SKM-1 (cell line): Measurements from ENCODE around the gene ZNF750.
A peak's percentile ranks its signal among the peaks of the same experiment; 100 is the strongest.

Experiments
- DNase-seq: peaks from one replicate; lab custom pipeline; 2025; ENCODE audit not compliant: unreplicated experiment; lab: John Stamatoyannopoulos, UW

The ZNF750 gene

DNA sequence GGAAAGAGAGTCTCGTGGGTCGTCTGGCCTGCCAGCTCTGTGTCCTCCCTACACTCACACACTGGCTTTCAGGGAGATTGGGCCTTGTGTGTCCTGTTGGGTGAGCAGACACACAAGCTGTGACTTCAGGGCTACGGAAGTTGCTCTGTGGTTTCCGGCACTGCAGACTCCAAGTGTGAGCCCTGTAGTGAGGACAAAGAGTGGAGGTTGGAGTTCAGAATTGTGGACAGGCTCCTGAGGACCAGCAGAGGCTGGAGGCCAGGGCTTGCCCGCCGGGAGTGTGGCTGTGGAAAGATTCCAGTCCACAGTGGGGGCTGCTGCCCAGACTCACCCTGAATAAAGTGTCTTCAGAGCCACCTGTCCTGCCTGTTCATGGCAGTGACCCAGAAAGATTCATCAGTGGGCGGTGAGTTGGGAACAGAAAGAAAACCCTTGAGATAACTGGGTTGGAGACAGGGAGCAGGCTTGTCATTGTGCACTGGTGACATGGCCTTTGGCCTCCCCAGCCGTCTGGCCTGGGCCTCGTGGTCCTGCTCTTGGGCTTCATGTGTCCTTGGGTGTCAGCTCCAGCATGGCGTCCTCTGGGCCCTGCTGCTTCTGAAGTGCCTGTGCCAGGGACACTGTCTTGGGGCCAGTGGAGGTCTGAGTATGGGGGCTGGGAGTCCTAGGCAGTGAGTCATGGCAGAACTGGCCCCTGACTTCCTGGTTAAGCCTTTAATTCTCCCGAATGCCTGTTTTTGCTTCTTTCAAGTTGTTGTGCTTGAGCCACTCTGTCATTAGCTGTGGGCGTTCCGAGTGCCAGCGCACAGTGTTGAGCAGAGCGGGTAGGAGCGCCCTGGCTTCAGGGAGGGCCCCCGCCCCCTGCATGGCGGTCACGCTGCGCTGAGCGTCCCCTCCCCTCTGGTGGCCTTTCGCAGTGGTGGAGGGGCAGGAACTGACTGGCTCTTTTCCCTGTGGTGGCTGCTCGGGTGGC, 19.9 kb upstream of the ZNF750 start:
- DNase-seq, result no peak

DNA sequence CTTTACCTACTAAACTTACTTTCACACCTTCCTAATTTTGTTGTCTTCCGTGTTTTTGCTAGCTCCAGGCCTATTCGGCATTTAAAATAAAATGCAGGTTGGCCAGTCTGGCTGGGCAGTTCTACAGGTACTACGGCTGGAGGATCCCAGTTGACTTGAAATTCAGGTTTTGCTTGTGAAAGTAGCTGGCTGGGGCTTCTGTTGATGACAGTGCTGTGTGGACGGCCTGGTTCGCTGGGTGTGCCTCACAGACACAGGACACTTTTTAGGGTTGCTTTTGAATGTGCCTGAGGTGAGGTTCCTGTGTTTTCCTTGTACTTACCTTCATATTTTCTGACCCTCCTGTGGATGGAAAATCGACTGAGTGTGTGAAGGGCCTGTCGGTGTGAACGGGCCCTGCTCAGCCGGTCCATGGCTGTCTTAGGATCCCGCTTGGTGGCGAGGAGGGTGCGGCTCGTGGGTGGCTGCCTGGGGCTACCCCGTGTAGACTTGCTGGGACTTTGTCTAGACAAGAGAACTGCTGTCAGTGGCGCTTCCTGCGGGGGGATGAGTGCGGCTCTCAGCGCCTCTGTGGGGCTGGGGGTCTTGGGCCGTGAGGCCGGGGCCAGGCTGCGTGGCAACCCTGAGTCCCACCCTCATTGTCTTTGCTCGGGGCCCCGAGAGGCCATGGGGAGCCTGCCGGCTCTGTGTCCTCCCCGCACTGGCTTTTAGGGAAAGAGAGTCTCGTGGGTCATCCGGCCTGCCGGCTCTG, 18.7 kb upstream of the ZNF750 start:
- no peak for DNase-seq

DNA sequence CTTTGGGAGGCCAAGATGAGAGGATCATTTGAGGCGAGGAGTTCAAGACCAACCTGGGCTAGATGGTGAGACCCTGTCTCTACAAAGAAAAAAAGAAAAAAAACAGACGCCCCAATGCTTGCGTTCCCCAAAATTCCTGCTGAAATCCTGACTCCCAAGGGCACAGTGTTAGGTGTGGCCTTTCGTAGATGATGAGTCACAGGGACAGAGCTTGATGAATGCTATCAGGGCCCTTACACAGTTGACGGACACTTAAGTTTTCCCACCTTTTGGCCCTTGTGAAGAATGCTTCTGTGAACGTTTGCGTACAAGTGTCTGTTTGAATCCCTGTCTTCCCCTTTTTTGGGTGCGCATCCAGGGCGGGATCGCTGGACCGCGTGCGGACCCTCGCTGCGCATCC, 16.5 kb upstream of the ZNF750 start:
- no peak for DNase-seq

DNA sequence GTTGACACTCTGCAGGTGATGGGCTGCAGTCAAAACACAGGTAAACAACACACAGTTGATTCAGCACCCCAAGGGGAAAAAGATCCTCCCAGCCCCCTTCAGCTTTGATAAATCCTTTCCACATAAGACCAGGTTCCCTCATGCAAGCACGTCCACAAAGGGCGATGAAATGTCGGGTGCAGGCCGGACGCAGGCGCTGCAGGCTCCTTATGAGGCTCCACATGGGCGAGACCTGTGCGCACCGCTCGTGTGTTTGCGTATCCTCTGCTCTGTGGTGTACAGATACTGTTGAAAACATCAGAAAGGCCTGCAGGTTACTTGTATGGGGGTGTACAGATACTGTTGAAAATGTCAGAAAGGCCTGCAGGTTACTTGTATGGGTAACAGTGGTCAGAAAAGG, 14.4 kb upstream of the ZNF750 start:
- no peak for DNase-seq

DNA sequence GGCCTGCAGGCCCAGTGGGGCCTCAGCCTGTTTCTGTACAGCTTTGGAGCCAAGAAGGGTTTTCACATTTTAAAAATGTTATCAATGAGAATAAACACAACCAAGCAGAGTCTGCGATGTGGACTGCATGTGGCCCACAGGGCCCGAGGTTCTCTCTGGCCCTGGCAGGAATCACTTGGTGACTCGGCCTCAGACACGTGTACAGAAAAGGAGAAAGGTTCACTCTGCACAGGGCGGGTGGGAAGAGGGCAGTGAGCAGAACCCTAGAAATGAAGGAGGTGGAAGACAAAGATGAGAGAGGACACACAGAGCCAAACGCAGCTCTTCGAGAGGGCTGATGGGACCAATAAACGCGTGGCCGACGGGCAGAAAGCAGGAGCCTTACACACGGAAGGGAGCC, 11.6 kb upstream of the ZNF750 start:
- no peak for DNase-seq

DNA sequence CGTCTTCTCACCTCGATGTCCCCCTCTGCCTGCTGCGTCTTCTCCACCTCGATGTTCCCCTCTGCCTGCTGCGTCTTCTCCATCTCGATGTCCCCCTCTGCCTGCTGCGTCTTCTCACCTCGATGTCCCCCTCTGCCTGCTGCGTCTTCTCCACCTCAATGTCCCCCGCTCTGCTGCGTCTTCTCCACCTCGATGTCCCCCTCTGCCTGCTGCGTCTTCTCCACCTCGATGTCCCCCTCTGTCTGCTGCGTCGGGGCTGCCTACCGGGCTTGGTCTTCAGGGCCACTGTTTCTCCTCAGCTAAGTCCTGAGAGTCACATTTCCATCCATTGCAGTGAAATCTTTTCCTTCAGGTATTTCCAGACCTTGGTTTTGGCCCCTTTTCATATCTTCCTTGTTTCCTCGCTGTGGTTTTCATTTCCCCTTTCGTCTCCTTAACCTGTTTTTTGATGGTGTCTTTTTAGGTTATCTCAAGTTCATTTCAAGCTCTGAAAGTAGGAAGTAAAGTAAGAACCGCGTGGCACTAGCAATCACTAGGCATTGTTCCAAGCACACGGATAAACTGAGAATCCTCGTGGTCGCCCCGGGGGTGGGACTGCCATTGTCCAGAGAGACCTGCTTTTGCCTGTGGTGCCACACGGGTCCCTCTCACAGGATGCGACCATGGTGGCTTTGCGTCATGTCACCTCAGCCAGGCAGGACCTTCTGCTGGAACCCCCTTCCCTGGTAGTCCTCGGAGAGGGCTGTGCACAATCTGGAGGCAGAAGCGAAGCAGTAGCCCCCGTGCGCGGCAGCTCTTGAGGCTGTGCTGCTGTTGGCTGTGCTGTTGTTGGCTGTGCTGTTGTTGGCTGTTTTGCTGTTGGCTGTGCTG, 9.5 kb upstream of the ZNF750 start:
- DNase-seq, result peak; percentile 26

DNA sequence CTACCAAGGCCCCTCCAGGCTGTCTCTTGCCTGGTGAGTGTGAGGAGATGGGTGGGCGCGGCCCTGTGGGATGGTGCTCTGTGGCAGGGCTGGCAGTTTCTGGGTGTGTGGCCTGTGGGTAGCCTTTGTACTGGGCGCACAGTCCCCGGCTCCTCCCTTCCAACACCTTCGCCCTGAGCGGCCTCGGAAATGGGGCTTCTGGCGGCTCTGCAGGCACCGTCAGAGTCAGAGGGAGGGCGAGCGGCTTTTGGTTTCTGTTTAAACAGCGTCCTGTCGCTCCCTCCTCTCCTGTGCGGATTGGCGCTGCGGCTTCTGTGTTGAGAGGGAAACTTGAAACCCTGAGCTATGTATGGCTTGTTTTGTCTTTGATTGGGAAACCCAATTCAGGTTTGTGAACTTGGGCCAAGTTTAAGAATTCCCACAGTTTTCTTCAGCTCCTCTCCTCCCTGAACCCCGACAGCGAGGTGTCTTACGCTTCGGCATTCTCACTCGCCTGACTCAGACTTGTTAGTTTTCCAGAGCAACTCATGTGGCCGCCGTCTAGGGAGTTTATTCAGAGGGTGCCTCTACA, 8.3 kb upstream of the ZNF750 start:
- no peak for DNase-seq

DNA sequence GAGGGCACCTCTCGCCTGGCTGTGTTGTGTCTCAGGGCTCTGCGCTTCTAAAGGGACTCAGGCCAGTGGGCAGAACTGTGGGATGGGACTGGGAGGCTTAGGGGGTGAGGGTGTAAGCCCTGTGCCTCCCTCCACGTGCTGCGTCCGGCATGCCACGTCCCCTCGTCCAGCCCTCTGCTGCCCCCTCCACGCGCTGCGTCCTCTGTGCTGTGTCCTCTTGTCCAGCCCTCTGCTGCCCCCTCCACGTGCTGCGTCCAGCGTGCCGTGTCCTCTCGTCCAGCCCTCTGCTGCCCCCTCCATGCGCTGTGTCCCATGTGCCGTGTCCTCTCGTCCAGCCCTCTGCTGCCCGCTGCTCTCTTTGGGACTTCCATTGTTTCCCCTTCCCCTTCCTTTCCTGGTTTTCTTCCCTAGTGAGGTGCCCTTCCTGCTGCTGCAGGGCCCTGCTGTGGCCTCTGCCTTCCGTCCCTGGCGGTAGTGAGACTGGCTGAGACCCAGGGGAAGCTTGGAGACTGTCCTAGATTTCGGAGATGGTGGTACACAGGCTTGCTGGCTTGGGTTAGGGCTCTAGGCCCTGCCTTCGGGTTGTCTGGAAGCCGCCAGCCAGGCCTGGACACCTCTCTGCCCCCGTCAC, 6.4 kb upstream of the ZNF750 start:
- DNase-seq, result no peak

DNA sequence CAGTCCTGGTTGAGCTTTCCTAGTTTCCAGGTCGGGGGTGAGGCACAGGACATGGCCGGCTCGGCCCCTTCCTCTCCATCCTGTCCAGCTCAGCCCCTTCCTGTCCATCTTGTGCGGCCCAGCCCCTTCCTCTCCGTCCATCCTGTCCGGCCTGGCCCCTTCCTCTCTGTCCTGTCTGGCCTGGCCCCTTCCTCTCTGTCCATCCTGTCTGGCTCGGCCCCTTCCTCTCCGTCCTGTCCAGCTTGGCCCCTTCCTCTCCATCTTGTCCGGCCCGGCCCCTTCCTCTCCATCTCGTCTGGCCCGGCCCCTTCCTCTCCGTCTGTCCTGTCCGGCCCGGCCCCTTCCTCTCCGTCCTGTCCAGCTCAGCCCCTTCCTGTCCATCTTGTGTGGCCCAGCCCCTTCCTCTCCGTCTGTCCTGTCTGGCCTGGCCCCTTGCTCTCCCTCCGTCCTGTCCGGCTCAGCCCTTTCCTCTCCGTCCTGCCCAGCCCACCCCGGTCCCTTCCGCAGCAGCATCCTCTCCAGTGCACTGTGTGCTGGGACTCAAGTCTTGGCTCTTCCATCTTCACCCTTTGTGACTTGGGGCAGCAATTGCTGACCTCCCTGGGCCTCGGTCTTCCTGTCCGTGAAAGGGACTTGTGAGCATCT, 5.5 kb upstream of the ZNF750 start:
- DNase-seq, result no peak

DNA sequence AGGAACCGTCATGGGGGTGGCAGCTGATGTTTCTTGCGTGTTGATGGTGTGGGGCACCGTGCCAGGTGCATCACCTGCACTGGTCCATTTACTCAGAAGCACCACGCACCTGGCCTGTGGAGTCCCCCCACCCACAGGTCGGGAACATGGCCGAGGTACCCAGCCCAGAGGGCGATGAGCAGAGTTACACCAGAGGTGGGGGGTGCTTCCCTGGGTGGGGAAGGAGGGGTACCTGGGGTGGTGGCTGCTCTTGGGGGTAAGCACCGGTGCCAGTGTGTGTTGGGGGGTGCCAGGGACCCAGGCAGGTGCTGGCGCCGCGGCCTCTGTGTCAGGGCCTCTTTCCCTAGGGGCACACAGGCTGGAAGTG, 5.0 kb upstream of the ZNF750 start:
- DNase-seq, result no peak

DNA sequence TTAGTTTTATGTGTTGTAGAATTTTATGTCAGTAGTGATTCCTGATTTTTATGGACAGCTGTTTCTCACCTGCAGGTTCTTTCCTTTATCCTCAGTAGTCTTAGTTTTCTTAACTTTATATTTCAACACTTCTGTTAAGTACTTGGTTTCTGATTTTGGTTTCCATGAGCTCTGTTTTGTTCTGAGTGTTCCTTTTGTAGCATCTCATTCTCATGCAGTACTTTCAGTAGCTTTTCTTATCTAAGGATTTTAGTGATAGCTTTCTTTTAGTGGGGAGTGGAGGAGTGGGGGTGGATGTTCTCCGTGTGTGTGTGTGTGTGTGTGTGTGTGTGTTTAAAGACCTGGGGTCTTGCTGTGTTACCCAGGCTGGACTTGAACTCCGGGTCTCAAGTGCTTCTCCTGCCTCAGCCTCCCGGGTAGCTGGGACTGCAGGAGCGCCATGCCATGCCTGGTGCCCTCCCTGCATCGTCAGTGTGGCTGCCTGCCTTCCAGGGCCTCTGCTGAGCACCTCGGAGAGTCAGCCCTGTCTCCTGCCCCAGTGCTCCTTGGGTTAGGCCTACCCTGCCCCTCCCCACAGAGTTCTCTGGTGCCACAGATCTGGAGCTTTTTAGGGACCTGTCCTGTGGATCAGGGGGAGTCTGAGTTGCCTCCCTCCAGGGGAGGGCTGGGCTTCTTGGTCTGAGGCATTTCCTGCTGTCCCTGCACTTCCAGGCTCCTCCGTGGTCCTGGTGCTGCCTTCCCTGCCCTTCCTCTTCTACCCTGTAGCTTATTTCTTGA, 4.3 kb upstream of the ZNF750 start:
- no peak for DNase-seq

DNA sequence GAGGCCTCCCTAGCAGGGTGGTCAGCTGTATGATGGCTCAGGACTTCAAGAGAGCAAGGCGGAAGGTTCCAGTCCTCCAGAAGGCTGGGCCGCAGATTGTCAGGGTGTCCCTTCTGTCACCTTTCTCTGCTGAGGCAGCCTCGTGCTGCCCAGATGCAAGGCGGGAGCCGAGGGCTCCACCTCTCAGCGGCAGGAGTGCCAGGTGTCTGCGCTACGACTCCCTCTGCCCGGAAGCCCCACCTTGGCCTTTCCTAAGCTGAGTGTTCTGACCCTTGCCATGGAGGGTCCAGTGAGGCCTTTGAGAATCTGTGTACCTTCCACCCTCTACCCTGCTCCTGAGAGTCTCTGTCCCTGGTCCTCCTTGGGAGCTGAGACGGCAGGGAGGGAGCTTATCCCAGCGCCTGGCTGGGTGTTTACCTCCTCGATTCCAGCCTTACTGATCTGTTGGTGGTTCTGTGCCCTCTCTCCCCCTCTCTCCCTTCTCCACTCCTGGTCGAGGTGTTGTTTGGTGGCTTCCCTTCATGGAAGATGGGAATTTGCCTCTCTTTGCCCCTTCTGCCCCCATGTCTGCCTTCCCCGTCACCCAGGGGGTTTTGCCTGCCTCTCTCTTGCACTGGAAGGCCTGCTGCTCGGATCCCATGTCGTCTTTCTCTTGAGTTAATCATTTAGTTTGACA, 2.2 kb upstream of the ZNF750 start:
- no peak for DNase-seq

DNA sequence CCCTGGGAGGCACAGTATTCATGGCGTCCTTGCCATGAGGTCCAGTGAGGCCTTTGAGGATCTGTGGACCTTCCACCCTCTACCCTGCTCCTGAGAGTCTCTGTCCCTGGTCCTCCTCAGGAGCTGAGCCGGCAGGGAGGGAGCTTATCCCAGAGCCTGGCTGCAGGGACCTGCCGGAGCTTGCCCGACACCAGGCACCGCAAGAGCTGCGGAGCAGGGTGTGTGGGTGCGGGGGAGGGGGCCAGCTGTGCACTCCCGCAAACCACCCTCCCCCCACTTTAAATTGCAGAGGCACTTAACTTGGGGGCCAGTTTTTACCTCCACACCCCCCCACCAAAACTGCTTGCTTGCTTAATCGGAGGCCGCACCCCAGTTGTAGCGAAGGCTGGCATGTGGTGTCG, 609 bp upstream of the ZNF750 start:
- DNase-seq, result no peak

DNA sequence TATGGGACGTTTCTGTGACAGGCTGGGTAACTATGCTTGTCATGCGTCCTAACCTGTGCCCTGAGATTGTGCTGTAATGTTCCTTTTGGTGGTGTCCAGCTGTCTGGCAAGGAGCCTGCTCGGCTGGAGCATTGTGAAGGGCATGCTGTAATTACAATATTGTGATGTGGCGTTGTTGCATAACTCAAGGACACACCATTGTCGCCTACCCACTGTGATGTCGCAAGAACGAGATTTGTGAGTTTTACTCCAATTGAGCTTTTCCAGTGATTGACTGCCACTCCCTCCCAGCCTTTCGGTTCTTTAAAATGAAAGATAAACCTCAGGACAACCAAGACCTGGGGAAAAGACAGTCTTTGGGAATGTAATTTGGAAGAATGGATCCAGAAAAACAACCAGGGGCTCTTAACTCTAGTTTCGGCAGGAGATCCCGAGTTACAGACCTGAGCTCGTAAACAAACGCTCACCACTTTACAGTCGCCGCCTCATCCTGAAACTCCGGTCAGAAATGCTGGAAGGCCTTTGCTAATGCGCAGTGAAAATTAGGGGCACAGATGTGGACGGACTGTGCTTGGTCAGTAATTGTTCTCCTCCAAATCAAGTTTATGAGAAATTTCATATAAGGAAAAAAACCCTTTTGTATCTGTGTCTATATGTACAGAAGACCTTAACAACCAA, 1.3 kb downstream of the ZNF750 start:
- peak; percentile 37 for DNase-seq

DNA sequence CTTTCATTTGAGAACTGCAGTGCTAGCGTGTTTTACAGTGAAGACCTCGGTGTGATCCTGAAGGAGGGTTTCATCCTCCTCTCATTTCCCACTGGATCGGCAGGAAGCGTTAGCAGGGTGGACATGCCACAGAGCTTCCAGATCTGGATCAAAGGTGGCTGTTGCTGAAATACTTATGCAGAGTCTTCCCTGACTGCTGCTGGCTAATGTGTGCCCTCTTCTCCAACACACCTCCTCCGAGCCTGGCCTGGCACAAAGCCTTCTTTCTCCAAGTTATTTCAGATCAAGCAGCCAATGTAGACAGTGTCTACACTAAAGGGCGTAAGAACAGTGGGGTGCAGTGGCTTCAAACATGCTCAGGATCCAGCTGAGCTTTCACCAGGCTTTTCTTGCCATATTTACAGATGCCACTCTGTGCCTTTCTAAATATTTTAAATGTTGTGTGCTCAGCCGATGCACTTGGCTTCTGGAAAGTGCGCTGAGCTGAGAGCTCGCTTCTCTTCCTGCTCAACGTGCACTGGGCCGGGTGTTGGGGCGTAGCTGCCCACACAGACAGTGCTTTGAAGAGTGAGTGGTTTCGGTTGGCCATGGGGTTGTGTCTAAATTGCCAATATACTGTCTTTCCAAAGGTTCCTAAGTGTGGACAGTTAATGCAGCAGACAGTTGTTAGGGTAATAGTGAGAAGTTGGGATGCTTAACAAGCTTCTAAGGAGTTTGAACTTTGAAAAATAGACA, 2.1 kb downstream of the ZNF750 start:
- DNase-seq, result no peak

DNA sequence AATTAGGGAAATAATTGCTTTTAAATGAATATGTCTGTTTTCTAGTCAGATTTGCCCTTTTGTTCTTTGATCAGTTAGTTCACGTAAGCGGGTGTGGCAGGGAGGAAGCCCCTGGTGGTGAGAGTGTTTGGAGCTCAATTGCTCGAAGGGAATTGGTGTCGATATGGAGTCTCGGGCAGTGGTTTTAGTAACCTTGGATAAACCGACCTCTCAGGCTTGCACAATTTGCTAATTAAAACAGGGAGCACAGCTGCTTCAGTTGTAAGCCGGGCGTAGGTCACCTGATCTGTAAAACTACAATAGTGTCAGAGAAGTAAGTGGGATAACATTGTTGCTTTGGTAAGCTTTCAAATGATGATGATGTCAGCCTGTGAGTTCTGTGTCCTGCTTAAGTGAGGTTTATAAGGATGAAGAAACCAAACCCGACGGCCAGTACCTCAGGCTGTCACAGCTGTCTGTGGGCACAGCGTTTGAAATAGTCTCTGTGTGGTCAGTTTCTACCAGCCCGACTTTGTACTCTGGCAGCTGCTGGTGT, 2.9 kb downstream of the ZNF750 start:
- DNase-seq, result no peak
